ENCODE results near the gene C8A.
A peak's percentile ranks its signal among the peaks of the same experiment; 100 is the strongest.

The C8A gene

GRCh38 chr1:56838759-56839158 lies 15.8 kb upstream of the C8A start:
- DNase-seq = no peak

DNA sequence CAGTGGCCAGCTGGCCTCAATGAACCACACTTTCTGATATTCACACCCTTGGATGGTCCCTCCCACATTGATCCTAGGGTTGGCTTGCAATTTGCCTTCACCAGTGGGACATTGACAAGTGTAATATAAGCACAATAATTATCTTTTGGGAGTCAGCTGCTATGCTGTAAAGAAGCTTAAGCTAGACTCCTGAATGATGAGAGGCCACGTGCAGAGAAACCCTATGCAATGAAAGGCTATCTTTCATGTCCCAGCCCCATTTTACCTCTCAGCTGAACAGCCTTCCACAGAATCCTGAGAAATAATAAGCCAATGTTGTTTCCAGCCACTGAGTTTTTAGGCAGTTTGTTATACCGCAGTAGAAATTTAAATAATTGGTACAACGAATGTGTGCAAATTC lies 11.1 kb upstream of the C8A start:
- DNase-seq = no peak

GRCh38 chr1:56844545-56845136 lies 10.0 kb upstream of the C8A start:
- DNase-seq = no peak

DNA sequence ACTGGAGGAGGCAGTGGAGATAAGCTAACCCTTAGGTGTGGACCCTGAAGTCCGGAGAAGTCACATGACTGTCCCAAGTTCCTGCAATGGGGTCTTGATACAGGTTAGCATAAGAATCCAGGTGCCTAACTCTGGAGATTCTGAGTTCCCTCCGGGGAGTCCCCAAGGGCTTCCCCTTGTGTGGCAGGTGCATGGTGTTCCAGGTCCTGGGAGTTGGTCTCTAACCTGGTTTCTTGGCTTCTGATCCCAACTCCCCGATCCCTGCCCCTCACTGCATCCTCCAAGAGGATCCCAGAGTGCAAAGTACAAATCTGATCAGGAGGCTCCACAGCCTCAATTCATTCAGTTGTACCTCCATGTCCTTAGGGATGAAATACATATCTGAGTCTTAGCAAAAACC lies 9.3 kb upstream of the C8A start:
- DNase-seq = no peak

DNA sequence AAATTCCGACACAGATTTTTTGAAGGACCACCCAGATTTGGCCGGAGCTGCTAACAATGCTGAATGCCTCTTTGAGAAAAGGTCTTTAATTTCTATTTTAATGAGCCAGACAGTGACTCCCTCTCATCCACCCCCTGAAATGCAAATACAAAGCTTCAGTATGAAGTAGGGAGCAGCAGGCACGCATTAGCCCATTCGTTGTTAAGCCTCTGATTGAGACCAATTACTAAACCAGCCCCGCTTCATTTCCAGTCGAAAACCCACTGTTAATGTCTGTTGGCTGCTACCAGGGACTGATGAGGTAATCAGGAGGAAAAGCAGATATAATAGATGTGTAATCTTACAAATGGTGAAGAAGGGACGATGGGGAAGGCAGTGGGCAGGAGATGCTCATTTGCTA lies 4.8 kb upstream of the C8A start:
- no peak for DNase-seq

DNA sequence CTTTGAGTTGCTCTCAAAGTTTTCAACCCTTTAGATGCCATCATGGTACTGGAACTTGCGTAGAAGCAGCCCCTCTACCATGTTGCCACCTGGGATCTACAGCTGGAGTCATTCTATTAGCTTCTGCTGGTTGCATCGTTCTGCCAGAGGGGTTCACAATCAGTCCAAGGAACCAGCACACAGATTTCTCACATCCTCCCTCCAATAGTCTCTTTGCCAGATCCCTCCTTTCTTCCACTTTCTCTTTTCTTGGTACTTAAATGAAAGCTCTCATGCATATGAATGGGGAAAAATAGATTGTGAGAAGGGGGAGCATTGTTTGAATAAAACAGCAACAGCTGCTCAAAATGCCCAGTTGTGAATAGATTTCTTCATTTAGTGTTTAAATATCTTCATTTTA lies 4.2 kb upstream of the C8A start:
- DNase-seq = no peak

DNA sequence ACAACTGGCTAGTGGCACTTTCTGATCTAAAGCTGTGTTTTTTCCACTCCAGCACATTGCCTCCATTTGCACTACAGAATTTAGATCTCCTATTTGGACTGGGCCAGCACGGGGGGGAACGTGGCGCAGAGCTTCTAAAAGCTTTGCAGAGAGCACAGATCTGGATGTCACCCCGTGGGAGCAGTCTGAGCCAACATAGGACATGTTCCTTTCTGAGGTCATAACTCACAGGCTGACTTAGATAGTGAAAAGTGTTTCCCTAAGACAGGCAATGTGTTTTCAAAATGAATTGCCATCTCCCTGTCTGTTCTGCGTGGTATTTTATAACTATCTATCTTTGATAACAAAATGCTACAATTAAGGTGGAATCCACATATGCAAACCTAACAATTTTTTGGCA lies 3.7 kb upstream of the C8A start:
- no peak for DNase-seq

DNA sequence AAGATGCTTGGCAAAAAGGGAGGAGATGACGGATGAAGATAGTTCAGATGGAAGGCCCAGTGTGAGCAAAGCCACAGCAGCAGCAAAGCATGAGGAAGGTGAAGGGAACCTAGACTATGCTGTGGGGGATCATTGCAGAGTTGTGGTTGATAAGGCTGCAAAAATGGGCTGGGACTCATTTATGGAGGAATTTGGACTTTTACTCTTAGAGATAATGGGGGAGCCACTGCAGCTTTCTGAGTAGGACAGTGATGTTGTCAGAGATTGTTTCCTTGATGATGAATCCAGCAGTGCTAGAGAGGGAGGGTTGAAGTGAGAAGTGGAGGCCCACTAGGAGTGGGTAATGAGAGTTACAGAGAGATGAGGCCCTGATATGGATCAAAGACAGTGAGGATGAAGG lies 2.1 kb upstream of the C8A start:
- no peak for DNase-seq

DNA sequence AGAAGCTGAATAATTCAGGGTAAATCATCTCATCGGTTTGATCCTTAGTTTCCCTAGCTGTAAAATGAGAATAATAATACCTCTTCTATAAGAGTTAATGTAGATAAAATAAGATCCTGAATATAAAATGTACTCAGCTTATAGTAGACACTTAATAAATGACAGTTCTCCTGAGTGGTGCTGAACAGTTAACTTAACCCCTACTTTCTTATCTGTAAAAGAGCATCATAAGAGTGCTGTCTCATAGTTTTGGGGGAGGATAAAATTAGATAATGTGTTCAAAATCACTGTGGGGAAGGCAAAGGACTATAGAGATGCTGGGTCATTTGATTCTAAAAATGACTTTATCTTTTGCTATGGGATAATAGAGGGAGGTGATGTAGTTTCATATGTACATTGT lies 593 bp downstream of the C8A start:
- no peak for DNase-seq

DNA sequence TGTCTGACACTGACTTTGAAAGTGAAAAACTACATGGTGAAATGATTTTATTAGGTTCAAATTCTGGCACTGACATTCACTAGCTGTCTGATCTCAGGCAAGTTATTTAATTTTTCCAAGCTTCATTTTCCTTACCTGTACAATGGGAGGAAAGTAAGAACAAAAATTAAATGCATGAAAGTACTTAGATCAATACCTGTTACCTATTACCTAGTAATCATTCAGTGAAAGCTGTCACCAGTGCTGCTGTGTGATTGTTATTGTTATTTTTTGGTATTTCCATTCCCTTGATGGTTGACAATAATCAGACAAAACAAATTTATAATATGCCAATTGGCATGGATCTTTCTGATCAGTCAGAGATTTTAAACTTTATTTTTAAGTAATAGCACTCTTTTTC lies 1.6 kb downstream of the C8A start:
- DNase-seq = no peak

DNA sequence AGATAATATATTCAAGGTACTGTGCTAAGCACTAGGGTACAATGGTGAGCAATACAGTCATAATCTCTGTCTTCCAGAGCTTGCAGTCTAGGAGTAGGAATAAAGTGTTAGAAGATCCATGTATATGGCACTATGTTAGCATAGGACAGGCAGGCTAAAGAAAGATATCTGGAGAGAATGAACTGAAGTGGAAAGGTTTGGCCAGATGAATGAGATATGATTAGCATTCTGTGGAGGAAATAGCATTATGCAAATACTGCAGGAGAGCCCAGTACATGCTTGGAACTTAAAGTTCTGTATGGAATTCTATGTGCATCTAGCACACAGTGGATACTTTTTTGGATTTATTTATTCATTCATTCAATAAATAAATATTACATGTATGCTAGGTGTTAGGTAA lies 4.7 kb downstream of the C8A start:
- DNase-seq = no peak

DNA sequence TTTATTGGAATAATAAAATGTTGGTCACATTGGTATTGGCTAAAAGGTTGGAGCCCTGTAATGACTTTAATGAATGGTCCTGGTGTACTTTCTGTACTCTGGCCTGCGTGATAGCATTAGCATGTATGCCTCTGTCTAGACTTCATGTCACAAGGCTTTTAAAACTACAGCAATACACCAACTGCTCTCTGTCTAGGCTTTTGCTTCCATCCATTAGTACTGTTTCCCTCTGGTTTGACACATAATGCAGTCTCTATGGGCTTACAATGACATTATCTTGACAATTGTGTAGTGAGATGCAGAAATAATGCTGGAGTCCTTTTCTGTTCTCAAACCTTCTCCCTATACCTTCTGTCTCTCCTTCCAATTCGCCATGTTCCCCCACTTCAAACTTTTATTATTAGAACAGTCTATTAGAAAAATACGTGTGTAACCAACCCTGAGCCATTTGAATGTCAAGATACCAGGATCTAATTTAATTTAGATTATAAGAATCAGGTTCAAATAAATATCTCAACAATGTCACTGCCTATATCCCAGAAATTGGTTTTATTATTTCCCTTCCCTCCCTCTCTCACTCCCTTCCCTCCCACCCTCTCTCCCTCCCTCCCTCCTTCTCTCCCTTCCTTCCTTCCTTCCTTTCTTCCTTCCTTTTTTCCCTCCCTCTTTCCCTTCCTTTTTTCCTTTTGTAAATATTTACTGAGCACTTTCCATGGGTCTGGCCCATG lies 8.8 kb downstream of the C8A start:
- DNase-seq = no peak

GRCh38 chr1:56864430-56864829 lies 9.8 kb downstream of the C8A start:
- DNase-seq = no peak

GRCh38 chr1:56866656-56867055 lies 12.1 kb downstream of the C8A start:
- DNase-seq = no peak

- DNase-seq = no peak
Measured at GRCh38 chr1:56867491-56867890, 12.9 kb downstream of the C8A start.

- DNase-seq = no peak
Measured at GRCh38 chr1:56868761-56869160, 14.2 kb downstream of the C8A start.

DNA sequence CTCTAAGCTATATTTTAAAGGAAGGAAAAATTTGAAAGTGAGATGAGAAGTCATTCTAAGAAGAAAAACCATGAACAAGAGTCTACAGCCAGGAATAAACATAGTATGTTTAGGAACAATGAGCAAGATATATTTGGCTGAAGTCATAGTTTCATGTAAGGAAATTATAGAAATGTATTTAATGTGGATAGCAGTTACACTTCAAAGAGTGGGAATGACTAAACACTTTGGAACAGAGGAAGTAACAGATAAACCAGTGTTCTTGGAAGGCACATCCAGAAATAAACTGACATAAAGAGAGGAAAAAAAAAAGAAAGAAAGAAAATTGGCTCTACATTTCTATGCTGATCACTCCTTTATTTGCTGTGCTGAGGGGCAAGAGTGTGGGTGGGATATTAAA lies 18.0 kb downstream of the C8A start:
- no peak for DNase-seq

DNA sequence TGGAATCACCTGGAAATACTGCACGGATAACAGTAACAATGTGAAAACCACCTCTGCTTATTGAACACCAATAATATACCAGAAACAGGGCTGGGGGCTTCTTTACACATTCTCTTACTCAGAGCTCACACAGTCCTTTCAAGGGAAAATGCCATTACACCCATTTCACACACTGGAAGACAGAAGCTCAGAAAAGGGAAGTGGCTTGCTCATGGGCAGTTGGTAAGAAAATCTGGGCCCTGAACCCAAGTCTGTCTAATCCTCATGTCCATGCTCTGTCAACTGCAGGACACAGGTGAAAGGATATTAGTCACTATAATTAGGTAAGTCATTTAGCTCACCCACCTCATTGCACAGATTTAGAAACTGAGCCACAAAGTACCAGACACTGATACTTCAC lies 18.6 kb downstream of the C8A start:
- DNase-seq = no peak

GRCh38 chr1:56874689-56875088 lies 20.1 kb downstream of the C8A start:
- no peak for DNase-seq

DNA sequence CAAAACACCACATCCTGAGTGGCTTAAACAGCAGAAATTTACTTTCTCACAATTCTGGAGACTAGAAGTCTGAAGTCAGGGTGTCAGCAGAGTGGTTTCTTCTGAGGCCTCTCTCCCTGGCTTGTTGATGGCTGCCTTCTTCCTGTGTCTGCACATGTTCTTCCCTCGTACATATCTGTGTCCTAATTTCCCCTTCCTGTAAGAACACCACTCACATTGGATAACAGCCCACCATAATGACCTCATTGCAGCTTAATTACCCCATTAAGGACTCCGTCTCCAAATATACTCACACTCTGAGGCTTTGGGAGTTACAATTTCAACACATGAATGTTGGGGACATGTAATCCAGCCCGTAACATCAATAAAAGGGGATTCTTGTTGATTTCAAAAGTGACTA lies 23.4 kb downstream of the C8A start:
- no peak for DNase-seq

GRCh38 chr1:56880774-56881173 lies 26.2 kb downstream of the C8A start:
- no peak for DNase-seq

GRCh38 chr1:56881417-56881816 lies 26.8 kb downstream of the C8A start:
- DNase-seq = peak; percentile 2

DNA sequence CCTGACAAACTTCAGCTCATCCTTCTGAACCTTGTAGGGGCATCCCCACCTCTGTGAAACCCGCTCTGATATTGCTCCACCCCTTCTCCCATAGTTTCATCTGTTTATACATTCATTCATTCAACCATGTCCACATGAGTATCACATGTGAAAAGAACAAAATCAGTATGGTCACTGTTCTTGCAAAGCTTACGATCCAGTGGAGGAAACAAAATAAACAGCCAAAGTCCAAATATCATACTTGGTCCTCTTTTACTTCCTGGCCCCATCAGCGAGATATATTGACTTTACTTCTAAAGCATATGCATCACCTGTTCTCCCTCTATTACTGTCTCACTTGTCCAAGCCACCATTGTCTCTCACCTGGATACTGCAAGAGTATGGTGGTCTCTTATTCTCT lies 35.6 kb downstream of the C8A start:
- DNase-seq = no peak

DNA sequence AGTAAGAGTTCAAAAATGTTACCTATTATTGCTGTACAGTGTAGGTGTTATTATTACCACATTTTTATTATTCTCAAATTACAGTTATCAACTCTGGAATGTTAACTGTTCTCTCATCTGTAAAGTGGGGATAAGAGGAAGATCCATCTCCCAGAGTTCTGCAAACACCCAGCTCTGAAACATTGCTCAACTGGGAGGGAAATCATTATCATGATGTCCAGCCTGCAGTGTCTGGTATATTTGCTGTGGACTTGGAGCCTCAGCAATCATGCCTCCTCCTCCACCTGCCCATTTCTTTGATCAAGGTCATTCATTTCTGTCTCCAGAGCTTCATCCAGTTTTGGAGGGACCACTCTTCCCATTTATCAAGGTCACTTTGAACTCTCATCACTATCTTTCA lies 39.4 kb downstream of the C8A start:
- no peak for DNase-seq
